H1 (cell line): ENCODE results near the gene CAVIN1. TPM values are rescaled to one million over a fixed set of nuclear protein-coding genes. Genes with fewer than 3 reads are reported as not detected.

Source experiments
- ASH2L ChIP-seq: fragments of 200-600, 300-600 bp; sonication (generic); IDR thresholded peaks from one replicate; pipeline ENCODE4 v1.7.1; 2017; ENCODE audit warnings: low read length
- BRCA1 ChIP-seq: IDR thresholded peaks from 2 replicates; pipeline ENCODE4 v1.6.1; 2012; ENCODE audit warnings: low read depth, low read length, improper control_type of control experiment
- MAFK ChIP-seq: IDR thresholded peaks from 2 replicates; pipeline ENCODE4 v1.6.1; 2012; ENCODE audit warnings: low read depth, mild to moderate bottlenecking, improper control_type of control experiment, low read length
- PHF8 ChIP-seq: fragments of 200-600 bp; sonication (generic); conservative IDR thresholded peaks from 2 replicates; pipeline ENCODE4 v1.7.1; 2012; ENCODE audit warnings: low read depth, mild to moderate bottlenecking, inconsistent platforms, low read length, moderate library complexity
- RNF2 ChIP-seq: fragments of 200-900, 300-1000 bp; sonication (generic); IDR thresholded peaks from 2 replicates; pipeline ENCODE4 v1.7.1; 2016; ENCODE audit warnings: borderline replicate concordance, low read depth, mild to moderate bottlenecking, antibody characterized with exemption, low read length; ENCODE audit not compliant: poor library complexity, severe bottlenecking; ENCODE audit errors: missing control alignments
- SP2 ChIP-seq: IDR thresholded peaks from 2 replicates; pipeline ENCODE4 v1.6.1; 2012; ENCODE audit warnings: mild to moderate bottlenecking, low read length, inconsistent platforms
- SUZ12 ChIP-seq: fragments of 200-600 bp; sonication (generic); IDR thresholded peaks from 2 replicates; pipeline ENCODE4 v1.6.1; 2012; ENCODE audit warnings: mild to moderate bottlenecking, inconsistent platforms, low read length, moderate library complexity, mixed read lengths
- TCF12 ChIP-seq: IDR thresholded peaks from 2 replicates; pipeline ENCODE4 v1.6.1; 2011; ENCODE audit warnings: low read depth, mild to moderate bottlenecking, low read length
- ZNF274 ChIP-seq: IDR thresholded peaks from 2 replicates; pipeline ENCODE4 v1.7.0; 2012; ENCODE audit warnings: low read length, borderline replicate concordance; ENCODE audit errors: extremely low read depth
- polyA plus RNA-seq, 7 experiments: library from polyadenylated mRNA; depleted of rRNA in 3 of 7; stranded (reverse) in 5 of 7; unstranded in 2 of 7; fragments of >200 nt in 5 of 7; fragments of 200-250 nt in 2 of 7; gene quantifications; 1 replicate in 5 of 7; 2 replicates in 1 of 7; 4 replicates in 1 of 7; pipeline versions ENCODE4 v1.2.1 to v1.2.3, GENCODE V29; 2011 to 2013; ENCODE audit warnings: missing spikeins in 2 of 7, mixed read lengths in 2 of 7
- total RNA-seq: library from RNA; stranded (reverse); fragmentation: NEBNext Ultra II Directional; extraction: Animal tissue kit (Norgen Biotek cat#: 25700); gene quantifications from 2 replicates; pipeline ENCODE4 v1.2.1, GENCODE V29; 2021

Gene CAVIN1
- total and polyA plus RNA-seq, 2 of the 8 experiments (the other 6 are each of a cell fraction or from before 2014, with no cell fraction given) = 16.2 to 41.6 TPM

- TF ChIP-seq RNF2 = no peak
- no peak for TF ChIP-seq ZNF274
- no peak for TF ChIP-seq SUZ12
- TF ChIP-seq MAFK = no peak
- no peak for TF ChIP-seq PHF8
- TF ChIP-seq ASH2L = no peak
- TF ChIP-seq BRCA1 = no peak
- no peak for TF ChIP-seq TCF12
- no peak for TF ChIP-seq SP2
Observed at GRCh38 chr17:42409523-42410318, 13.3 kb downstream of the CAVIN1 start (continued).
